GM18868 (cell line): ENCODE measurements around the gene HOXA3.

Experiments
- ATAC-seq: cut with Tn5 transposase; IDR thresholded peaks from one replicate; pipeline ENCODE4 v1.9.1; 2021; ENCODE audit warnings: mild to moderate bottlenecking, moderate library complexity; ENCODE audit not compliant: unreplicated experiment

Gene HOXA3

GRCh38 chr7:27116962-27117886 is 35.2 kb downstream of the HOXA3 start:
- no peak for ATAC-seq

DNA sequence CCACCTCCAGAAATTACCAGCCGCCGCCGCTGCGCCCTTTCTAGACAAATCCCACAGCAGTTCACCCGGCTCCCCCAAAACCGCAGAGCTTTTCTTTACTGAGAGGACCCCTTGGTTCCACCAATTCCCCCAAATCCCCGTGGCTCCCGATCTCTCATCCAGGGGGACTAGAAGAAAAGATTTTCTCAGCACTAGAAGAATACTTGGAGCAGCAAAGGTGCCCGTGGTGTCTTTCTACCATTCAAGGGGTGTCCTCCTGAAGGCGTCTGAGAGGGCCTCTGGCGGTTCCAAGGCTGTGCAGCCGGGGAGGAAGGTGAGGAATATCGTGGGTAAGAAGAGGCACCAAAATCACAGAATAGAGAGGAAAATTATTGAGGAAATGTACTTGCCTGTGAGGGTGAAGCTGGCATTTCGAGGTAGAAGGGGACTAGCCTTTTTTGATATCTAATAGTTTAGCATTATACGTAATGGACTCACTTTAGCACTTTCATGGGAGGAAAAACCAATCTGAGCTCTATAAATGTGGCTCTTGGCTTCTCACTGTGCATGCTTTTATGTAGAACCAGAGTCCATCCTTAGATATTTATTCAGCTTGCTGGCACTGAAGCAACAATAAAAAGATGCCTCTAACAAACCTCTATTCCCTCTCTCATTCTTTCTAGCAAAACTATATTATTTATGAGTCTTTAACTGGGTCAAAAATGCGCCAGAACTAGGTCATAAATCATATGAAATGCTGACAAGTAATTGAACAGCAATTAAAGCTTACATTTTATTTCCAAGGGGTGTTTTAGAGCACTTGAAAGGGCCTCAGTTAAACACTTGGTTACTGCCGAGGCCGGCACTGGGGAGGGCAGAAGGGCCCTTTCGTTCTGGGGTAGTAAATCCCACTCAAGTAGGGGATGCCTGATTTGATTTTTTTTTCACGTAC is 36.1 kb downstream of the HOXA3 start:
- ATAC-seq = no peak

GRCh38 chr7:27115221-27116026 is 37.0 kb downstream of the HOXA3 start:
- no peak for ATAC-seq

GRCh38 chr7:27114881-27115220 is 37.5 kb downstream of the HOXA3 start:
- ATAC-seq = no peak

GRCh38 chr7:27113991-27114769 is 38.2 kb downstream of the HOXA3 start:
- no peak for ATAC-seq

GRCh38 chr7:27112955-27113949 is 39.1 kb downstream of the HOXA3 start:
- ATAC-seq = no peak

DNA sequence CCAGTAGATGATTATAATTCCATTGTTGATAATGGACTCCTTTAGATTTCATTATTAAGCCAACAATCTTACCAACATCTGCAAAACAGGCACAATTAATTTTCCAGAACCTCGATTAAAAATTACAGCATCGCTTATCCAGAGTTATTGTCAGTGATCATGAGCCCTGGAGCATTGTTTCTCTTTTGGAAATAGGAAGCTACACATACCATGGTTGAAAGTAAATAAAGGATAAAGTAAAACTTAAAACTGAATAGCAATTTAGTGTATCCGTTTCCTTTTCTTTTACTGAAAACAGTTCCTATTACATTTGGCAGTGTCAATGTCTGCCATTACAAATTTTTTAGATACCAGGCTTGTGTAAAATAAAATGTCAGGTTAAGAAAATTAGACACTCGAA is 40.0 kb downstream of the HOXA3 start:
- ATAC-seq = no peak

DNA sequence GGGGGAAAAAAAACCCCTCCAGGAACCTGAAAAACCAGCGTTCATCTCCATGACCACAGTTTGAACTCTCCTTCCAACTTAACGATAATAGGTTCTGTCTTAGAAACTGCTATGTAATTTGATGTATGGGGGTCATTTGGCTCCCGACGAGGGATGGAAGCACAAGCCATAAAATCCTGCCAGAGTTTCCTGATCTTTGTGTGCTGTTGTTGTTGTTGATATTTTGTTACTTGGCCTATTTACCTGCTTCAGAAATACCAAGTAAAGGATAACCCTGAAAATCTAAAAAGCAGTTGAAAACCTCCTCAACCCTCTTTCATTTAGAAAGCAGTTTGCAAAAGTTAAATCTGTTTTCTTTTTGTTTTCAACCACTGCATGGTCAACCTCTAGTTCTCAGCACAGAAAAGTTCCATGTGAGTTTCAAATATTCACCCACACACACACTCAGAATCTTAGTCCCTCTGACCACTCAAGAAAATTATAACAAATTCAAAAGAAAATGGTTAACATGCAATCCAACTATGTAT is 40.6 kb downstream of the HOXA3 start:
- no peak for ATAC-seq

DNA sequence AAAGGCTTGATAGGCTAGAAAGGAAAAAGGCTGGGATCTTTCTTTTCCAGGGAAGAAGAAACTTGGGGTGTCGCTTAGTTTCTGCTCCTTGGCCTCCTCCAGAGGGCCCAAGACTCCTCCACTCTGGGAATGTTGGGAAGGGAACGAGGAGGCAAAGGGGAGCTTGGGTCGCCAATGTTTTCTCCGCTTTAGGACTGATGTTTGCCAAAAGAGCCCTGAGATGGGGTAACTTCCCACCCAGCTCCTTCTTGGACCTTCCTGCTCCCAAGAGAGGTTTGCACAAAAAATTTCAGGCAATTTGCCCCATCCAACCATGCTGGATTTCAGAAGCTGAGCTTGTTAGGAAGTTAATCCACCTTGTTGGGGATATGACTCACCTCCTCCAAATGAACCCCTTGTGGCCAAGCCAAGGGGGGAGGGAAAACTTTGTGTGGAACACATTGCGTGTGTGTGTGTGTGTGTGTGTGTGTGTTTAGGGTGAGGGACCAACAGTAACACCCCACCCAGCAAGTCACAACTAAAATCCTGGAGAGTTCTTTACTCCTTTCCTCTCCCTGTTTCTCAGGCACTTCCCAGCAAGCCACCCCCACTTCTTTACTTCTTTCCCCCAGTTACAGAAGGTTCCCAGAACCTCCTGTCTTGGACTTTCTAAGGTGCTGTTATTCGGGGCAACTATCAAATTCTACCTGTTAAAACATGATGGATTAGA is 41.2 kb downstream of the HOXA3 start:
- no peak for ATAC-seq

DNA sequence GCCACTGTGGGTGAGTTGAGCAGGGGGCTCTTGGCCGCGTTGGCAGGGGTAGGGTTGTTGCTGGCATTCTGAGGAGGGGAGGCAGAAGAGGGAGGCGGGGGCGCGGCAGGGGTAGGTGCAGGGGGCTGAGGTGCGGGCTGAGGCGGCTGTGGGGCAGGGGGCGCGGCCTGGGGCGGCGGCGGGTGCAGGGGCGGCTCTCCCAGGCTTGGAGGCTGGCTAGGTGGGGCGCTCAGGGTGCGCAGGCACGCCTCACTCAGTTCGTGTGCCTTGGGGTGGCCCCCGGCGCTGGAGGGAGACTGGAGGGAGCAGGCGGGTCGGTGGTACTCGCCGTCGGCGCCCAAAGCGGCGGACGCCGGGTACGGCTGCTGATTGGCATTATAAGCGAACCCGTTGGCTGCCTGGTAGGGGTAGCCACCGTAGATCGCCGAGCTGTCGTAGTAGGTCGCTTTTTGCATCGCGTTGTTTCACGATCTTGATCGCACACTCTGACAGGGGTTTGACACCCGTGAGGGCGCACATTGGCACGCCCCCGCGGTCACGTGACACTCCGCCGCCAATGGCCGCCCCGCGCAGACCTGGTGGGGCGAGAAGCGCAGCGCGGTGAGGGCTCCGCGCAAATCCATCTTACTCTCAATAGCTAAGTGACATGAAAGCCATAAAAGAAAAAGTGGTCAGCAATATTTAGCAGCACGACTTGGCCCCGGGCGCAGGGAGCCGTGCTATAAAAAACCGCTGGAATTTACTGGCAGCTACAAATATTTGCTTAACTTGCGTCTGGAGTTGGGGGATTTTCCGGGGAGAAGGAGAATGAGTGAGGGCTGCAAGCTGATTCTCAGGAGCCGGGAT is 42.0 kb downstream of the HOXA3 start:
- no peak for ATAC-seq

GRCh38 chr7:27109466-27110185 is 42.8 kb downstream of the HOXA3 start:
- ATAC-seq = no peak

GRCh38 chr7:27108390-27109127 is 43.8 kb downstream of the HOXA3 start:
- ATAC-seq = no peak

- ATAC-seq = no peak
Observed at GRCh38 chr7:27107391-27108381, 44.7 kb downstream of the HOXA3 start.

DNA sequence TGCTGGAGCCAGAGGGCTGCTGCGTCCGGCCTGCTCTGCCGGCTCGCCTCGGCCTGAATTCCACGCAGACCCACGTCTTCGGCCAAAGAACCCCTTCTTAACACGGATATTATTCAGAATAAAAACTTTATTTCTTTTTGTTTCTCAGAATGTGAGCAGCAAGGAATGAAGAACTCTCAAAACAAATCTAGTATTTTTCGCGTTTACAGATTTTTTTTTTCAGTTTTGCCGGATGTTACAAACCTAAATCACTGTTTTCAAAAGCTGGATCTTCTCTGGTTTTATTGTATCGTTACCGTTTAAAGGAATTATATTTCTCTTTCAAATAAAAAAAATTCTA is 45.5 kb downstream of the HOXA3 start:
- no peak for ATAC-seq
